NB4 (cell line): ENCODE results near the gene PCSK7.

Experiments used
- DNase-seq: peaks from one replicate; pipeline ENCODE4 v3.0.0; 2010; ENCODE audit warnings: low read depth
- H3K4me3 ChIP-seq: one replicate; pipeline ENCODE4 v1.5.1; 2011; ENCODE audit warnings: mild to moderate bottlenecking, low read depth, low read length, moderate library complexity
- CTCF ChIP-seq: IDR thresholded peaks from one replicate; pipeline ENCODE4 v1.5.1; 2012; ENCODE audit warnings: low read depth, low read length
- MAX ChIP-seq: IDR thresholded peaks from 2 replicates; pipeline ENCODE4 v1.6.1; 2011; ENCODE audit warnings: low read depth, low read length
- MYC ChIP-seq: IDR thresholded peaks from 2 replicates; pipeline ENCODE4 v1.6.1; 2011; ENCODE audit warnings: low read depth, low read length
- POLR2A ChIP-seq: IDR thresholded peaks from 2 replicates; pipeline ENCODE4 v1.6.1; 2011; ENCODE audit warnings: mild to moderate bottlenecking; ENCODE audit not compliant: insufficient read length; ENCODE audit errors: extremely low read depth

Gene PCSK7

GRCh38 chr11:117171404-117172061 is 60.3 kb downstream of the PCSK7 start:
- TF ChIP-seq POLR2A (no peak), MYC (no peak), MAX (no peak), CTCF (no peak)
- DNase-seq: no peak
- no peak overlapping the region for H3K4me3 ChIP-seq

- TF ChIP-seq CTCF: no peak
- TF ChIP-seq MAX: no peak
- no peak for TF ChIP-seq POLR2A
- TF ChIP-seq MYC: no peak
- no peak for DNase-seq
- H3K4me3 ChIP-seq: no peak overlapping the region
Measured at GRCh38 chr11:117171007-117171403, 60.9 kb downstream of the PCSK7 start.

- no peak overlapping the region for H3K4me3 ChIP-seq
- TF ChIP-seq MAX (no peak), POLR2A (no peak), MYC (no peak), CTCF (no peak)
- DNase-seq: no peak
Measured at GRCh38 chr11:117170210-117170609, 61.7 kb downstream of the PCSK7 start.

GRCh38 chr11:117169736-117170135 is 62.1 kb downstream of the PCSK7 start:
- no peak for DNase-seq
- TF ChIP-seq POLR2A: no peak
- TF ChIP-seq MYC: no peak
- TF ChIP-seq CTCF: no peak
- no peak for TF ChIP-seq MAX
- H3K4me3 ChIP-seq: no peak overlapping the region

GRCh38 chr11:117166491-117166890 is 65.4 kb downstream of the PCSK7 start:
- TF ChIP-seq MAX: no peak
- no peak for TF ChIP-seq POLR2A
- TF ChIP-seq MYC: no peak
- no peak for TF ChIP-seq CTCF
- no peak for DNase-seq
- H3K4me3 ChIP-seq: no peak overlapping the region

- no peak for TF ChIP-seq MYC
- no peak for TF ChIP-seq CTCF
- no peak for TF ChIP-seq MAX
- TF ChIP-seq POLR2A: no peak
- no peak for DNase-seq
- no peak overlapping the region for H3K4me3 ChIP-seq
Measured at GRCh38 chr11:117160826-117161225, 71.0 kb downstream of the PCSK7 start.
